HT-29 (cell line): ENCODE measurements around the gene EPS8. TPM values are rescaled to one million over a fixed set of nuclear protein-coding genes. Genes with fewer than 3 reads are reported as not detected.

ENCODE experiments used
- DNase-seq: peaks from one replicate; pipeline ENCODE4 v3.0.0-alpha.2; 2015; ENCODE audit warnings: low spot score
- total RNA-seq: library from RNA; depleted of rRNA; stranded (reverse); fragments of >200 nt; shearing (Covaris generic); gene quantifications from 2 replicates; pipeline ENCODE4 v1.2.3, GENCODE V29; 2014

The EPS8 gene
- total RNA-seq, 1 experiment from 2014 or later = 169 TPM

DNA sequence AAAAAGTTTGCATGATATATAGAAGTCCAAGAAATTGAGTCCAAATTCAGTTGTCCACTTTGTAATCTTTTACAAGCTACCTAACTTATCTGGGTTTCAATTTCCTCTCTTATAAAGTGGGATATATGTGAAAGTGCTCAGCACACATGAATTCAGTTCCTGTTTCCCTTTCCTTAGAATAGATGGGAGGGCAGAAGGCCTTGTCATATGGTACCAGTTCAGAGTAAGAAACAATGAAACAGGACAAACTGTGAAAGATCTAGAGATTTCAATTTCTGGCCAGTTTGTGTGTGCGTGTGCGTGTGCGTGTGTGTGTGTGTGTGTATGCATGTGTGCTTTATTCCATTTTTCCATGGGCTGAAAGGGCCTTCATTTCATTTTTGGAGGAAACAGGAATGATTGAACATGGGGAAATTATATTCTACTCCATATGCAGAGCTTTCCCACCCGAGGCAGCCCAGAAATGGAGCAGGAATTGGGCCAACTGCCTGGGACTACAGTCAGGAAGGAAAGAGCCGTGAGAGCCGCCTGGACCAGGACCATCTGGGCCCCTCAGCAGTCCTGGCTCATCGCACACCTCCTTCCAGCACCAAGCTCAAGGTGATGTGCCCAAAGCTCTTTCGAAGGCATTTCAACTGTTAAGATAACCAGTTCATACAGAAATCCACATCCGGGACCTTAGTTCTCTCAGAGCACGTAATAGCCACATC is 183.2 kb downstream of the EPS8 start:
- DNase-seq = no peak

- no peak for DNase-seq
These were observed 185.6 kb downstream of the EPS8 start for GRCh38 chr12:15603474-15604085.

- DNase-seq = no peak
These were observed 187.0 kb downstream of the EPS8 start for GRCh38 chr12:15602051-15602672.

- DNase-seq = peak; percentile 81
These were observed 187.9 kb downstream of the EPS8 start for GRCh38 chr12:15601210-15601800.

- peak; percentile 68 for DNase-seq
These were observed 188.8 kb downstream of the EPS8 start for GRCh38 chr12:15600223-15600935.

GRCh38 chr12:15599266-15600037 is 189.7 kb downstream of the EPS8 start:
- peak; percentile 63 for DNase-seq

DNA sequence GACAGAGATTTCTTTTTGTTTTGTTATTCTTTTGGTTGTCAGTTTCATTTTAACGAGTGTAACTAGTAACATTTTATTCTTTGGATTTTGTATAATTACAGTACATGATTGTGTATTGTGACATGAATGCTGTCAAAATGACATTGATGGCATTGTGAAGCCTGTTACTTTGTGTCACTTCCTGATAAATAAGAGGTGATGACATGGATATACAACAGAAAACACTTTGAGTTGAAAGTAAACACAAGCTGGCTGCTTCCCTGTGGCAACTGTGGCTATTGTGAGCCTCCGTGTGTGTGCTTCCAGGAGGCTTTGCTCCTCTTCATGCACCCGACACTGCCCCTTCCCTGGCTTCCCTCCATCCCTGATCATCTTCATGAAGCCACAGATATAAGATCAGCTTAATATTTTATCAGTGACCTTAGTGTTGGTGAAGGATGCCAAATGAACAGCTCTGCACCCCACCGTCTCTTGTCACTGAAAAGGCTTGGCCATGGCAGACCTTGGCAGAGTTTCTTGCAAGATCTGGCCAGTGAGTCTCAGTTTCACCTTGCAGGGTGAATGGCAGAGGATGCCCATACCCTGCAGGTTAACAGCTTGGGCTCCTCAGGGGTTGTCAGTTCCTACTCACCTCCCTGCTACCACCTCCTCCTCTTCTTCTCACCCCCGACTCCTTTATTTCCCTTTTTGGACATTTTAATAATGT is 191.9 kb downstream of the EPS8 start:
- DNase-seq = no peak

DNA sequence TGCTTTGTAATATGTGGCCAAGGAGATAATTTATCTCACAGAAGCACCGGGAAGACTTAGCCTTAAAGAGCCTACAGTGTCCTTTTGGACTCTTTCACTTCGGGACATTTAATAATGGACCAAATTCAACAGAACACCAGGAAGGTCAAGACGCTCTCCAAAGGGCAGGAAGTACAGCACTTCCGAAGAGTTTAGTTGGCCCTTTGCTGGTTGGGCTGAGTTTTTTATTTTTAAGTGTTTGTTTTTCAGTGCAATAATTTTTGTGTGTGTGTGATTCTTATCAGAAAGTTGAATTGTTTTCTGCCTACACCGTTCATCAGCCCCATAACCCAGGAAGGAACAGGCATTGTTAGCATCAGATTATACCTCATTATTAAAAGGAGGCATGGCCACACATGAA is 193.0 kb downstream of the EPS8 start:
- DNase-seq = no peak

DNA sequence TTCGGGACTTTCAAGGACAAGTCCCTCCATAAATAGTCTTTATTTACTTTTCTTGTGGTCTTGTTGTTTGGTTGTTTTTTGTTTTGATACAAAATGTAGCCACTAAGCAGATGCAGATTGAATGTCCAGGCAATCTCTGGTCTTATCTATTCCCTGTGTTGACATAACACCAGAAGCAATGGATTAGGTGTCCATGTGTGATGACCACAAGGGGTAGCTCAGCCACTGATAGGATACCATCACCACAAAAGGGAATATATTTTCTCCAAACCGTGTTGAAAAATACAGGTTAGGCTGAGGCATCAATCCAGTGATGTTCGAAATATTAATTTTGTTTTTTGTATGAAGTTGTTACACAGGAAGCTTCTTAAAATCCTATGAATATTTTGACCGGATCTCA is 196.3 kb downstream of the EPS8 start:
- peak; percentile 37 for DNase-seq

GRCh38 chr12:15591811-15592210 is 197.4 kb downstream of the EPS8 start:
- DNase-seq = no peak

- DNase-seq = peak; percentile 95
These were observed 198.9 kb downstream of the EPS8 start for GRCh38 chr12:15590180-15590826.

- DNase-seq = no peak
These were observed 199.7 kb downstream of the EPS8 start for GRCh38 chr12:15589328-15590032.

GRCh38 chr12:15584366-15585041 is 204.7 kb downstream of the EPS8 start:
- peak; percentile 80 for DNase-seq

DNA sequence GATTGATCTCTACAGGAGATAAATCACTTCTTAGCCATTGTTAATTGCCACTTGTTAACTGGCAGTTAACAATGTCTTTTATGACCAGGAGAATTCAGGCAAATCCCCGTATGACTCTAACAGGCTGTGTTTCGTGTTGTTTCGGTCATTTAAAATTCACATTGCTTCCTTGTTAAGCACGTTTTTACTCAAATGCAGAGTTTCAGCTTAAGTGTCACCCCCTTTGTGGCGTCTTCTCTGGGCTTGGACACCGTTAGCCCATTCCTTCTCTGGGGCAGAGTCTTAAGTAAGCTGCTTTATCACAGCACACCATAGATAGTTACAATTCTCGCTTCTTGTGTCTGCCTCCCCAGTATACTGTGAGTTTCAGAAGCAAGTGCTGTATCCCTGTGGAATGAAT is 205.4 kb downstream of the EPS8 start:
- no peak for DNase-seq

GRCh38 chr12:15581006-15581405 is 208.2 kb downstream of the EPS8 start:
- DNase-seq = no peak

GRCh38 chr12:15580431-15580830 is 208.8 kb downstream of the EPS8 start:
- peak; percentile 67 for DNase-seq

GRCh38 chr12:15575671-15576541 is 213.3 kb downstream of the EPS8 start:
- DNase-seq = no peak

- DNase-seq = no peak
These were observed 214.8 kb downstream of the EPS8 start for GRCh38 chr12:15574353-15574752.
